IMR-90 (cell line): Measurements from ENCODE around the gene CCN2. TPM values are rescaled to one million over a fixed set of nuclear protein-coding genes. Genes with fewer than 3 reads are reported as not detected.

Experiments
- ATAC-seq: fragments of 200-7000 bp; cut with Tn5 transposase; 2 replicates; pipeline ENCODE4 v1.9.1; 2020; ENCODE audit warnings: low read depth, mild to moderate bottlenecking, moderate library complexity
- BruUV-seq: library from RNA; stranded (reverse); fragments of 400-500 nt; replicated peaks from 2 replicates; lab custom pipeline; 2021; lab: Mats Ljungman, UMichigan
- CTCF ChIA-PET: fragments of 300-600 bp; formaldehyde crosslinking; extraction: SDS; loops from one replicate; lab custom pipeline; 2021; ENCODE audit warnings: antibody characterized with exemption; lab: Yijun Ruan, JAX
- POLR2A ChIA-PET: fragments of 300-600 bp; sonication (Branson Sonifier 250); formaldehyde crosslinking; loops from one replicate; lab custom pipeline; 2022; ENCODE audit warnings: antibody characterized with exemption; ENCODE audit not compliant: unreplicated experiment; lab: Charles Lee
- DNase-seq: peaks from one replicate; pipeline ENCODE4 v3.0.0; 2013
- H2AFZ ChIP-seq: replicated peaks from 2 replicates; pipeline ENCODE3; 2013; ENCODE audit warnings: low read length, mild to moderate bottlenecking; ENCODE audit not compliant: poor library complexity
- H2AK5ac ChIP-seq: 2 replicates; pipeline ENCODE4 v1.6.1; 2013; ENCODE audit warnings: low read depth, low read length, inconsistent platforms
- H2AK9ac ChIP-seq: replicated peaks from 2 replicates; pipeline ENCODE3; 2013; ENCODE audit warnings: mild to moderate bottlenecking, low read depth, low read length, moderate library complexity; ENCODE audit not compliant: poor library complexity
- H2BK120ac ChIP-seq: 2 replicates; pipeline ENCODE4 v1.6.1; 2013; ENCODE audit warnings: low read depth, low read length, inconsistent platforms
- H2BK15ac ChIP-seq: 3 replicates; pipeline ENCODE4 v1.6.1; 2013; ENCODE audit warnings: low read depth, low read length, inconsistent platforms
- H2BK20ac ChIP-seq: 2 replicates; pipeline ENCODE4 v1.6.1; 2013; ENCODE audit warnings: low read depth, mild to moderate bottlenecking, inconsistent platforms, low read length, moderate library complexity
- H2BK5ac ChIP-seq: 2 replicates; pipeline ENCODE4 v1.6.1; 2013; ENCODE audit warnings: mild to moderate bottlenecking, low read depth, low read length, inconsistent platforms; ENCODE audit not compliant: poor library complexity, severe bottlenecking
- H3K14ac ChIP-seq: replicated peaks from 2 replicates; pipeline ENCODE4 v1.6.1; 2013; ENCODE audit warnings: low read depth, low read length, inconsistent platforms
- H3K18ac ChIP-seq: 2 replicates; pipeline ENCODE4 v1.6.1; 2013; ENCODE audit warnings: low read depth, low read length, control low read depth
- H3K23ac ChIP-seq: 2 replicates; pipeline ENCODE4 v1.6.1; 2013; ENCODE audit warnings: low read depth, low read length, inconsistent platforms
- H3K27ac ChIP-seq: 2 replicates; pipeline ENCODE4 v1.5.1; 2013; ENCODE audit warnings: mild to moderate bottlenecking, control low read depth, low read length; ENCODE audit not compliant: insufficient read depth
- H3K27me3 ChIP-seq: 2 replicates; pipeline ENCODE4 v1.6.1; 2013; ENCODE audit warnings: low read length; ENCODE audit not compliant: control insufficient read depth, insufficient read depth
- H3K36me3 ChIP-seq: 2 replicates; pipeline ENCODE4 v1.6.1; 2013; ENCODE audit warnings: low read length, mixed read lengths; ENCODE audit not compliant: control insufficient read depth, insufficient read depth
- H3K4ac ChIP-seq: 2 replicates; pipeline ENCODE4 v1.6.1; 2013; ENCODE audit warnings: low read depth, low read length, inconsistent platforms
- H3K4me1 ChIP-seq: 2 replicates; pipeline ENCODE4 v1.6.1; 2013; ENCODE audit warnings: low read length, mixed read lengths; ENCODE audit not compliant: control insufficient read depth, insufficient read depth
- H3K4me2 ChIP-seq: 2 replicates; pipeline ENCODE4 v1.6.1; 2013; ENCODE audit warnings: low read depth, mild to moderate bottlenecking, control low read depth, low read length, moderate library complexity
- H3K4me3 ChIP-seq: 2 replicates; pipeline ENCODE4 v1.5.1; 2013; ENCODE audit warnings: low read depth, mild to moderate bottlenecking, control low read depth, low read length, moderate library complexity; ENCODE audit not compliant: insufficient read depth
- H3K56ac ChIP-seq: 2 replicates; pipeline ENCODE4 v1.6.1; 2013; ENCODE audit warnings: low read length, inconsistent platforms; ENCODE audit not compliant: insufficient read depth; ENCODE audit errors: extremely low read depth
- H3K79me1 ChIP-seq, 2 experiments: 2 replicates each; pipeline ENCODE4 v1.6.1; 2013; ENCODE audit warnings: low read length in 2 of 2, inconsistent platforms in 1 of 2, low read depth in 1 of 2
- H3K9ac ChIP-seq: 2 replicates; pipeline ENCODE4 v1.6.1; 2013; ENCODE audit warnings: low read depth, low read length, control low read depth
- H3K9me1 ChIP-seq: 2 replicates; pipeline ENCODE4 v1.6.1; 2013; ENCODE audit warnings: low read length, inconsistent platforms; ENCODE audit not compliant: insufficient read depth
- H3K9me3 ChIP-seq: 2 replicates; pipeline ENCODE4 v1.6.1; 2013; ENCODE audit warnings: low read length; ENCODE audit not compliant: control insufficient read depth, insufficient read depth
- H4K20me1 ChIP-seq: 2 replicates; pipeline ENCODE4 v1.6.1; 2013; ENCODE audit warnings: low read length, inconsistent platforms; ENCODE audit not compliant: insufficient read depth
- H4K5ac ChIP-seq: 2 replicates; pipeline ENCODE4 v1.6.1; 2013; ENCODE audit warnings: mild to moderate bottlenecking, low read depth, low read length, control low read depth
- H4K8ac ChIP-seq, 2 experiments: 2 replicates each; pipeline ENCODE4 v1.6.1; 2013; ENCODE audit warnings: low read depth in 2 of 2, low read length in 2 of 2, control low read depth in 1 of 2, inconsistent platforms in 1 of 2
- H4K91ac ChIP-seq: 2 replicates; pipeline ENCODE4 v1.6.1; 2013; ENCODE audit warnings: low read depth, low read length, inconsistent platforms; ENCODE audit not compliant: insufficient read depth
- CEBPB ChIP-seq: IDR thresholded peaks from 2 replicates; pipeline ENCODE4 v1.6.1; 2012; ENCODE audit warnings: low read depth, low read length, improper control_type of control experiment
- CHD1 ChIP-seq: IDR thresholded peaks from 2 replicates; pipeline ENCODE4 v1.6.1; 2012; ENCODE audit warnings: low read depth, low read length, improper control_type of control experiment
- SMC3 ChIP-seq: fragments of 150-350 bp; IDR thresholded peaks from 2 replicates; pipeline ENCODE4 v1.6.1; 2016; ENCODE audit warnings: low read depth, mild to moderate bottlenecking, antibody characterized with exemption, low read length, moderate library complexity
- USF2 ChIP-seq: fragments of 150-350 bp; IDR thresholded peaks from 2 replicates; pipeline ENCODE4 v1.6.1; 2017; ENCODE audit warnings: mild to moderate bottlenecking, antibody characterized with exemption, low read length, low read depth
- WGBS, 2 experiments: methylation state at CpG; one replicate each; pipeline versions ENCODE4 v1.1.5 to v1.1.7; 2013; ENCODE audit warnings: missing lambda C conversion rate in 2 of 2; ENCODE audit not compliant: insufficient read length in 1 of 2; ENCODE audit errors: extremely low coverage in 2 of 2; 5-methylcytosine and 5-hydroxymethylcytosine counted together
- dilution Hi-C: fragments of 300-500 bp; cut with HindIII; formaldehyde crosslinking; loops from one replicate; pipeline ENCODE4 v1.14.3; 2018; ENCODE audit warnings: low sequenced_read_pairs; ENCODE audit not compliant: unreplicated experiment
- in situ Hi-C: fragments of 300-500 bp; cut with MboI; formaldehyde crosslinking; loops from 3 replicates; pipeline ENCODE4 v1.14.3; 2019; ENCODE audit warnings: low sequenced_read_pairs, inconsistent platforms, mixed read lengths
- intact Hi-C: fragments of 100-400 bp; cut with micrococcal nuclease; formaldehyde crosslinking; loops from 2 replicates; pipeline ENCODE4 v1.10.0; 2022
- polyA plus RNA-seq, 3 experiments: library from polyadenylated mRNA; depleted of rRNA; stranded (reverse); fragments of >200 nt; gene quantifications; 2 replicates each; pipeline ENCODE4 v1.2.3, GENCODE V29; 2012; ENCODE audit warnings: low replicate concordance in 1 of 3
- total RNA-seq: library from RNA; depleted of rRNA; stranded (reverse); fragments of >200 nt; gene quantifications from 2 replicates; pipeline ENCODE4 v1.2.3, GENCODE V29; 2012

CCN2 gene
- total and polyA plus RNA-seq, 2 of the 4 experiments (the other 2 are of a cell fraction) = 148 to 1,205 TPM

- no peak overlapping the region for H2BK20ac ChIP-seq
- no TSS peak for BruUV-seq
- no CpG with 5 or more reads among the region's 3 CpGs for WGBS, 2 experiments
- no peak overlapping the region; the same call in 1 of the 2 replicates for H3K4ac ChIP-seq
- intact Hi-C loops = no loop called here
- H2BK120ac ChIP-seq = no peak overlapping the region
- H3K27me3 ChIP-seq = no peaks in the 10 kb centered on the region
- H4K91ac ChIP-seq = no peak overlapping the region
- H3K14ac ChIP-seq = peak overlapping the region; percentile 63; the same call in 1 of the 2 replicates
- no peak overlapping the region for H2AK5ac ChIP-seq
- TF ChIP-seq SMC3 (no peak), CHD1 (no peak), CEBPB (no peak), USF2 (peak; percentile 40; the same call in 1 of the 2 replicates)
- H3K23ac ChIP-seq = peak overlapping the region; percentile 47; the same call in 1 of the 2 replicates
- in situ Hi-C loops = no loop called here
- no peak overlapping the region for H3K18ac ChIP-seq
- ChIA-PET POLR2A (interaction anchor here (0.8 to 2.2 kb wide), 5 partner anchors 8 to 185 kb away, joined by 3 to 7 read pairs (median 4); no protein-coding TSS in a partner anchor), CTCF (interaction anchor here (1.4 kb wide), 1 partner anchor 332 kb away, joined by 3 read pairs; no protein-coding TSS in a partner anchor)
- DNase-seq (peak; percentile 75), ATAC-seq (no peak)
- peaks cover 4% of the 10 kb centered on the region for H3K4me1 ChIP-seq
- H2AK9ac ChIP-seq = no peak overlapping the region
- peak overlapping the region; percentile 12 for H2BK5ac ChIP-seq
- dilution Hi-C loops = no loop called here
- H2BK15ac ChIP-seq = no peak overlapping the region
- H3K56ac ChIP-seq = no peak overlapping the region; the same call in 1 of the 2 replicates
- H4K20me1 ChIP-seq = peaks cover 47% of the 10 kb centered on the region
- H3K4me2 ChIP-seq = peak overlapping the region; percentile 65
- peaks cover 16% of the 10 kb centered on the region for H3K36me3 ChIP-seq
- peaks cover under 1 to 27% of the 10 kb centered on the region in 2 experiments; a peak in 2 of 4 replicates for H3K79me1 ChIP-seq
- no peak overlapping the region for H4K5ac ChIP-seq
- H3K27ac ChIP-seq = peak overlapping the region; percentile 1; the same call in 1 of the 2 replicates
- H4K8ac ChIP-seq = no peak overlapping the region
- H2AFZ ChIP-seq = no peak overlapping the region
- H3K9me1 ChIP-seq = peaks cover 3% of the 10 kb centered on the region
- H3K9ac ChIP-seq = peak overlapping the region; percentile 84
- H3K4me3 ChIP-seq = peak overlapping the region; percentile 66
- no peaks in the 10 kb centered on the region for H3K9me3 ChIP-seq
Measured at GRCh38 chr6:131947986-131948661, 3.0 kb downstream of the CCN2 start.
